Gastroesophageal sphincter (tissue), 4 donors: ENCODE data around the gene GNAO1. TPM values are rescaled to one million over a fixed set of nuclear protein-coding genes. Genes with fewer than 3 reads are reported as not detected.

Source experiments
- ATAC-seq: fragments of 150-250 bp; one replicate; pipeline ENCODE4 v1.9.1; 2016; ENCODE audit warnings: mild to moderate bottlenecking, moderate library complexity
- H3K27ac ChIP-seq, 4 donors: fragments of 200-600 bp; sonication (generic) in 3 of 4; 1 replicate in 3 of 4; 2 replicates in 1 of 4; pipeline ENCODE4 v1.5.1; 2016 to 2019
- H3K27me3 ChIP-seq: fragments of 200-600 bp; sonication (generic); one replicate; pipeline ENCODE4 v1.5.1; 2019
- H3K36me3 ChIP-seq, 2 donors: fragments of 200-600 bp; sonication (generic); one replicate each; pipeline ENCODE4 v1.5.1; 2019; ENCODE audit warnings: control low read depth in 1 of 2
- H3K4me1 ChIP-seq, 3 donors: fragments of 200-600 bp; sonication (generic); 1 replicate in 2 of 3; 2 replicates in 1 of 3; pipeline ENCODE4 v1.5.1; 2016 to 2019; ENCODE audit warnings: control low read depth in 2 of 3
- H3K4me3 ChIP-seq, 2 donors: fragments of 200-600 bp; sonication (generic); one replicate each; pipeline ENCODE4 v1.5.1; 2019; ENCODE audit warnings: mild to moderate bottlenecking in 1 of 2, moderate library complexity in 1 of 2
- H3K9me3 ChIP-seq, 3 donors: fragments of 200-600 bp; sonication (generic); one replicate each; pipeline ENCODE4 v1.5.1; 2017 to 2019; ENCODE audit warnings: control low read depth in 2 of 3
- CTCF ChIP-seq, 4 experiments: fragments of 200-600 bp in 2 of 4; fragments of 450-650 bp in 2 of 4; sonication (generic) in 1 of 4; IDR thresholded peaks; one replicate each; pipeline ENCODE4 v1.5.1; 2017 to 2019; ENCODE audit warnings: antibody characterized with exemption in 4 of 4, mild to moderate bottlenecking in 2 of 4, moderate library complexity in 2 of 4
- EP300 ChIP-seq: sonication (generic); formaldehyde crosslinking; IDR thresholded peaks from one replicate; pipeline ENCODE4 v1.6.1; 2017; ENCODE audit warnings: antibody characterized with exemption, mild to moderate bottlenecking
- POLR2A ChIP-seq, 2 donors: fragments of 450-650 bp; IDR thresholded peaks; one replicate each; pipeline ENCODE4 v1.6.1; 2017; ENCODE audit warnings: antibody characterized with exemption in 2 of 2, mild to moderate bottlenecking in 2 of 2, moderate library complexity in 1 of 2
- POLR2AphosphoS5 ChIP-seq: sonication (generic); formaldehyde crosslinking; IDR thresholded peaks from one replicate; pipeline ENCODE4 v1.6.1; 2017; ENCODE audit warnings: antibody characterized with exemption
- WGBS, 2 donors: methylation state at CpG; one replicate each; pipeline ENCODE4 v1.1.5; 2018; ENCODE audit warnings: low coverage in 1 of 2; 5-methylcytosine and 5-hydroxymethylcytosine counted together
- small RNA-seq, 4 donors: library from RNA; depleted of rRNA; stranded (forward); fragments of <200 nt; gene quantifications; one replicate each; pipeline ENCODE3, GENCODE V24; 2016
- total RNA-seq, 4 donors: library from RNA; depleted of rRNA; stranded (reverse); fragments of >200 nt; gene quantifications; one replicate each; pipeline ENCODE4 v1.1.0, GENCODE V29; 2016

The GNAO1 gene
- total RNA-seq, 4 donors from 2014 or later: 3.4 to 21.0 (median 11.0) TPM

GRCh38 chr16:56401482-56401881 is 210.2 kb downstream of the GNAO1 start:
- 60 to 85% methylated on average over 1 to 5 of the region's 5 CpGs for WGBS, 2 donors
- H3K4me1 ChIP-seq: no peaks in the 10 kb centered on the region
- no peak for TF ChIP-seq POLR2AphosphoS5
- no peak overlapping the region for H3K4me3 ChIP-seq
- peaks cover 9 to 82% of the 10 kb centered on the region in 2 donors for H3K36me3 ChIP-seq
- H3K27me3 ChIP-seq: no peaks in the 10 kb centered on the region
- no peak overlapping the region for H3K27ac ChIP-seq
- no peaks in the 10 kb centered on the region for H3K9me3 ChIP-seq
- ATAC-seq: no peak

GRCh38 chr16:56405977-56406672 is 214.8 kb downstream of the GNAO1 start:
- Histone ChIP-seq H3K4me3 (no peak overlapping the region), H3K4me1 (no peaks in the 10 kb centered on the region), H3K27ac (no peak overlapping the region), H3K36me3 (peaks cover 17 to 87% of the 10 kb centered on the region in 2 donors), H3K9me3 (no peaks in the 10 kb centered on the region), H3K27me3 (no peaks in the 10 kb centered on the region)
- TF ChIP-seq CTCF (IDR thresholded peaks at IDR 0.05) (no peak), EP300 (no peak), POLR2AphosphoS5 (no peak), POLR2A (IDR thresholded peaks at IDR 0.05) (no peak)
- WGBS, 2 donors: 50 to 77% methylated on average over 2 to 4 of the region's 4 CpGs
- ATAC-seq: no peak

Small RNA genes lying within 50 kb of the gene (small RNA-seq; reads per million reads assigned to genes)
- gene MIR3935: 0 reads per million in 4 donors

Other genes with a start within 250 kb of the GNAO1 start
- gene AMFR, start 234.1 kb downstream of the GNAO1 start, total RNA-seq: 100 to 1,000 TPM; 172 to 216 (median 194) TPM